HG02885 (cell line): Measurements from ENCODE around the gene PPP1R12B.
"Not testable (repeated sequence)": the region's sequence is repeated elsewhere in the genome, so short reads cannot be mapped to it uniquely, and the experiment has no call there.

Experiments used
- ATAC-seq: cut with Tn5 transposase; IDR thresholded peaks from one replicate; pipeline ENCODE4 v1.9.1; 2021; ENCODE audit warnings: mild to moderate bottlenecking; ENCODE audit not compliant: unreplicated experiment, poor library complexity

The PPP1R12B gene

DNA sequence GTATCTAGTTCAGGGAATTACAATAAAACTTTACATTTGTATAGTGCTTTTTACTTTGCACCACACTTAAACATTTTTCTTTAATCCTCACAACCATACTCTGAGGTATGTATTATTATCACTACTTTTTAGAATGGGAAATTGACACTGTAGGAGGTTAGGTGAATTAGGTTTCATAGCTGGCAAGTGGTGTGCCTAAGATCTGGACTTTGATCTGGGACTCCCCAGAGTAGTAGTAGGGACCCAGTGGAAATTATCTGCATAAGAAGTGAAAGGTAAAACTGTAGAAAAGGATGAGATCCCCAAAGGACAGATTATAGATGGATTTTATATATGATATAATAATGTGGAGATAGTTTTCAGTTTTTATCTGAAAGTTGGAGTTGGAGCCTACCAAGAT is 85.6 kb downstream of the PPP1R12B start:
- no peak for ATAC-seq

DNA sequence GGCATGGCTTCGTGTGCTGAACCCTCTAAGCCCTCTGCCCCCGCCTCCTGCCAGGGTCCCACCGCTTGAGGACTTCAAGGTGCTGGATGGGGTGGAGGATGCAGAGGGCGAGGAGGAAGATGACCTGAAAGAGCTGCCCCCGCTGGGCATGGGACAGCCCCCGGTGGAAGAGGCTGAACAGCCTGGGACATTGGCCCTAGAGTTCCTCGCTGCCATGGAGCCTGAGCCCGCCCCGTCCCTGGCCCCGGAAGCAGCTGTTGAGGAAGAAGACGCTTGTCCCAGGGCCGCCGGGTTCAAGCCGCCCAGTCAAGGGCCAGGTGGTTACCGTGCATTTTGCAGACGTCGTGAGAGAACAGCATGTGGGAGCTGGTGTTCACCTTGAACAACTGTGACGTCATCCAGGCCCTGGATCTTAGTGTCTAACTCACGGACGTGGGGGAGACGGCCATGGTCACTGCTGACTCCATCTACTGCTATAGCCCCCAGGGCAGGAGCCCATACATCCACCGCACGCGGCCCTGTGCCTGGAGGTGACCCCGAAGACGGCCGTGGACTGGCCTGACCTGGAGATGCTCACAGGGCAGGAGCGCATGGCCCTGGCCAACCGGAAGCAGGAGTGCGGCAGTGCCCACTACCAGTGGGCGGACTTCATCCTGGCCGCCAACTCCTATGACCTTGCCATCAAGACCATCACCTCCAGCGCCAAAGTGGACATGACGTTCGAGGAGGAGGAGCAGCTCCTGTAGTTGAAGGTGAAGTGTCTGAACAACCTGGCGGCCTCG is 90.1 kb downstream of the PPP1R12B start:
- no peak for ATAC-seq

GRCh38 chr1:202439308-202439707 is 90.8 kb downstream of the PPP1R12B start:
- ATAC-seq = no peak

DNA sequence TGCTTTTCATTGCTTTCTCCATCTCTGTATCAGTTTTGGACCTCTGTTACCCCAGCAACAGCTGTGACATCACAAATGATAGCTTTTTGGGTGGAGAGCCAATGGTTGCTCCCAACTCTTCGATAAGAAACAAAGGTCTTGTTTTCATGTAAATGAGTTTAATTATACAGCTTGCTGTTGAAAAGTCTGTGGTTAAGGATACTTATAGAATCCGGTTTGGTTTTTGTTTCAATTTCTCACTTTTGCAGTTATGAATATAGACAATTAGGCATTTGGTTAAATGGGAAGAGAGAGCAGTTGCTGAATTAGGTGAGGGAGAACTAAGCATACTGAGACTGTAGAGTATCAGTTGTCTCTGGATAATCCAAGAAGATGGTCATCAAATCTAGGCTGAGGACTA is 99.6 kb downstream of the PPP1R12B start:
- ATAC-seq = not testable (repeated sequence)

GRCh38 chr1:202451641-202452040 is 103.1 kb downstream of the PPP1R12B start:
- ATAC-seq = not testable (repeated sequence)

- ATAC-seq = no peak
Measured at GRCh38 chr1:202452508-202452907, 104.0 kb downstream of the PPP1R12B start.

GRCh38 chr1:202456372-202457169 is 108.1 kb downstream of the PPP1R12B start:
- ATAC-seq = not testable (repeated sequence)

DNA sequence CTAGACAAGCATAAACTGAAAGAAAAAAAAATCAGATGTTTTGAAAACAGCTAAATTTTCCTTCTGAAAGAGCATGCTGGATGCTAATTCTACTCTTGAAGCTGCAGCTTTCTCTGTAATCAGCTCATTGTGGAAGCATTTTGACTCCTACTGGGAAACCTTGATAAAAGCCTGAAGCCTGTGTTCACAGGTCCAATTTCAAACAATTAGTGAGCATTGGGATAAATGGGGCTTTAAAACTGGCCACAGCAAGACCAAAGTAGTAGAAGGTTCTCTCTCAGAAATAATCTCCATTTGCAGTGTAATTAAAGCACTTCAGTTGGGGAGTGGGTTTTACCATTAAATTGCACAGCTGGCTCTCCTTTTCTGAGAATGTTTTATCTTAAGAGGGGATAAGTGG is 110.2 kb downstream of the PPP1R12B start:
- ATAC-seq = not testable (repeated sequence)

- ATAC-seq = not testable (repeated sequence)
Measured at GRCh38 chr1:202459470-202460142, 111.1 kb downstream of the PPP1R12B start.

- not testable (repeated sequence) for ATAC-seq
Measured at GRCh38 chr1:202460143-202460495, 111.6 kb downstream of the PPP1R12B start.

DNA sequence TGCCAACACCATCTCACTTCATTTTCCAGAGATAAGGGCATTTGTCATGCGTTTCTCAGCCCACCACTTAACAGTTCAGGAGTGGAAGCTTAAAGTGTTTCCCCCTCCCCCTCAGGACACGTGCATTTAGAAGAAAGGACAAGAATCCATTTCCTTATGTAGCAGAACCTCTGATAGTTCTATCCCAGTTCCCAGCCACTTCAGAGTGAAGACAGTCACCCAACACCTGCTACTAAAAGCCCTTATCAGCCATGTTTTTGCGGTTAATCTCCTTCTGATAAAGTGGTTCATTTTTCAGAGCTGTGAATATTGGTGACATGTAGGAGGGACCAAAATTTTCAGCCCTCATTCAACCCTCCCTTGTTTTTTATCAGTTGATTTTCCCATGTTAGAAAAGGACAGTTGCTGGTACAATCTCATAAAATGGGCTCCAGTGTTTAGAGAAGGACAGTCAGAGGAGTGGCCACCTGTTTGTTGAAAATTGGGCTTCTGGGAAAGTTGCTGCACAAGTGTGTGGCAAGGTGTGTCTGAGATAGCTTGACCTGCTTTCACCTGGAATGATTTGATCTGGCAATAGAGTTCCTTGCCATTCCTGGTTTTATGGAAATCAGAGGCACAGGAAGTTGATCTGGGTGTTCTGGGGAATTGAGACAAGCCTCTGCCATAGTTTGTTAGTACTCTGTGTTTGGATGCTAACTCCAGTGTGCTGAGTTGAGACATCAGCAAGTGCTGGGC is 114.0 kb downstream of the PPP1R12B start:
- ATAC-seq = no peak

GRCh38 chr1:202464153-202464742 is 115.7 kb downstream of the PPP1R12B start:
- not testable (repeated sequence) for ATAC-seq

- not testable (repeated sequence) for ATAC-seq
Measured at GRCh38 chr1:202465644-202466270, 117.3 kb downstream of the PPP1R12B start.

GRCh38 chr1:202466339-202466738 is 117.8 kb downstream of the PPP1R12B start:
- ATAC-seq = not testable (repeated sequence)

GRCh38 chr1:202467381-202467780 is 118.9 kb downstream of the PPP1R12B start:
- not testable (repeated sequence) for ATAC-seq

GRCh38 chr1:202468695-202469094 is 120.2 kb downstream of the PPP1R12B start:
- ATAC-seq = not testable (repeated sequence)

GRCh38 chr1:202469123-202469522 is 120.6 kb downstream of the PPP1R12B start:
- ATAC-seq = not testable (repeated sequence)

- ATAC-seq = no peak
Measured at GRCh38 chr1:202471246-202471645, 122.7 kb downstream of the PPP1R12B start.

DNA sequence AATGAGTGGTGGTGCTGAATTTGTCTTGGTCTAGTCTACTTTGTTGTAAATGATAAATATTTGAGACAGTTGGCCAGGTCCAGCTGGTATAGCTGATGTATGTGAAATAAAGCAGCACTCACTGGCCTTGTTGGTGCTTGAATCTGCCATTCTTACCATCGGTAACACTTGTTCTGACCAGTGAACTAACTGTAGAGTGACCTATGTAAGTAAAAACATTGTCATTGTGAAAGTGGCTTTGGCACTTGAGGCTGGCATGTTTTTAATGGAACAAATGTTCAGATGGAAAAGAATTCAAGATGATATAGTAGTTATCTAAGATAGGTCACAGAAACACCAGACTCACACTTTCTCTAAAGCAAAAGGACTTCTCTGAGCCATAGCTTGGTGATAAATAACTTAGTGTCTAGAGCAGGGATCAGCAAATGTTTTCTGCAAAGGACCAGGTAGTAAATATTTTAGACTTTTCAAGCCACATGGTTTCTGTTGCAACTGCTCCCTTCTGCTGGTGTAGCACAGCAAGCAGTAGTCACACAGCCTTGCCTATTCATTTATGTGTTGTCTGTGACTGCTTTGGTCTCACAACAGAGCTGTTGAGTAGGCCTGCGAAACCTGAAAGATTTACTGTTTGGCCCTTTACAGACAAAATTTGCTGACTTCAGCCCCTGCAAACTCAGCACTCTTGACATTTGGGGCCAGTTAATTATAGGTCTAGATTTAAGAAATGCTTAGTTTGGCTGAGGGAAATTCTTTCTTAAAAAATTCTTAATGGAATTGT is 124.0 kb downstream of the PPP1R12B start:
- ATAC-seq = not testable (repeated sequence)
